Amygdala (tissue), 56 donors: ENCODE data around the gene ZNF624.
"Not testable (repeated sequence)": the region's sequence is repeated elsewhere in the genome, so short reads cannot be mapped to it uniquely, and the experiment has no call there.

Experiments used
- DNase-seq, 56 donors: peaks; one replicate each; lab custom pipeline; 2025; lab: John Stamatoyannopoulos, UW

ZNF624 gene

DNA sequence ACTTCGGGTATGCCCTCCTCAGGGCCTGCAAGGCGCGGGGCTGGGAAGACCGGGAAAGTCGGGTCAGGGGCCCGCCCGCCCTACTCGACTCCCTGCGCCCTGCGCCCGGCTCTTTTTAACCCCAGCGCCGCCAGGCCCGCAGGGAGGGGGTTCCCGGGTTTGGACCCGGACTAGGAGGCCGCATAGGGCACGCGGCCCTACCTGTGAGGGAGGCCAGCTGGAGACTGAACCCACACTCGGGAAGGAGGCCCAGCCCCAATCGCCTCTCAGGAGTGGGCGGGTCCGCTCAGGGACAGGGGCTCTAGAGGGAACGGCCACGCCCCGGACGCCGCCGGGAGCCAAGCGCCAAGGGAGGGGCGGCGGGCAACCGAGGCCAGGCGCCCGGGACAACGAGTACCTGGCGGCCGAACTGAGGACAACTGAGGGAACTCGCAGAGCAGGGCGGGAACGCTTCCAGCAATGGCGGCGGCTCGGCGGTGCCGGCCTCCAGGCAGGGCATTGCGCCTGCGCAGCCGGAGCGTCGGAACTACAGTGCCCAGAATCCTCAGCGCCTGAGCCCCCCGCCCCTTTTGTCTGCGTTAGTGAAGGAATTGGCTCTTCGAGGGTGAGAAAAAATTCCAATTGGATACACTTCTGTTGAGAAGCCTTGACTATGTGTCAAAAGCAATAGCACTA, at the start of gene ZNF624:
Gene ZNF624, minus strand, starts transcription at position 484 of the 675 bp plus-strand sequence.
- peak in 55 of 56 donors; percentile 60 to 94 (median 84) for DNase-seq

DNA sequence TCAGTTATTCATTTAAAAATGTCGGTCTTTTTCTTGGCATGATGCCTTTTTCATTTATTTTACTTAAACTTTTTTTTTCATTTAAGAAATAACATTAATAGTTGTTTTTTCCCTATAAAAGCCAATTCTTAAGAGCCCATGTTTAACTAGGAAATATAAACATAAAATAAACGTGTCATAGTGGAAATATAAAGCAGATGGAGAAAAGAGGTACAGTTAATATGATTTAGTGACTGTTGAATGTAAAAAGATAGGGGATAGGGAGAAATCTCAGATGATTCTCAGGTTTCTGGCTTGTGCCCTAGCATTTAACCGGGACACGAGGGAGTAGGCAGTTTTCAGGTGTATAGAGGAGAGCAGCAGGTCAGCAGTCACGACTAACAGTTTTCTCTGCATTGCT, 44.0 kb upstream of the ZNF624 start:
- DNase-seq, result not testable (repeated sequence)

DNA sequence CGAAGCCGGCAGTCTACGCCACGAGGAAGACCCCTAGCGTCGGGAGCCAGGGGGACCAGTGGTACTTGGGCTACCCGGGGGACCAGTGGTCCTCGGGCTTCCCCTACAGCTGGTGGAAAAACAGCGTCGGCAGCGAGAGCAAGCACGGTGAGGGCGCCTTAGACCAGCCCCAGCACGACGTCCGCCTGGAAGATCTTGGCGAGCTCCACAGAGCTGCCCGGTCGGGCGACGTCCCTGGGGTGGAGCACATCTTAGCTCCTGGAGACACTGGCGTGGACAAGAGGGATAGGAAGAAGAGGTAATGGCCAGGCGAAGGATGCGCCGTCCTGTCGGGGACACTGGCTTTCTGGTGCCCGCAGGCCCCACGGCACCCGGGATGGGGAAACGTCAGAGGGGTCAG, 36.8 kb upstream of the ZNF624 start:
- not testable (repeated sequence) for DNase-seq

DNA sequence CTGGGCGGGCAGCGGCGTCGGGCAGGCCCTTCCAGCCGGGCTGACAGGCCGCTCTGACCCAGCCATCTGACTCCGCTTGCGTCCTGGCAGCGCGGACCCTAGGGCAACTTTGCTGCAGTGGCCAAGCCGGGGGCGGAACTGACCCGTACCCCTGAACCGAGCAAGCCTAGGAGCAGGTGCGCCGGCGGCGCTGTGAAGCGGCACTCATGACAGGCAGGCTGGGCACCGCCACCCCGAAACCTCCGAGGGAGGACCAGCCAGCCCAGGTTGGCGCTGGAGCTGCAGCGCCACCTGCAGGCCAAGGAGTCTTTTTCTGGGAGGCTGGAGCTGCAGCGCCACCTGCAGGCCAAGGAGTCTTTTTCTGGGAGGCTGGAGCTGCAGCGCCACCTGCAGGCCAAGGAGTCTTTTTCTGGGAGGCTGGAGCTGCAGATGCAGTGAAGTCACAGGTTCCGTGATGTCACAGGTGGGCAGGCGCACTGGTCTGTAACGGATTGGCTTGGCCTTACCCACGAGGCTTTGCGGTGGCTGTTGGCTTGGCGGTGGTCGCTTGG, 36.2 kb upstream of the ZNF624 start, which contains the start of gene CCDC144A:
Gene CCDC144A, plus strand, starts transcription at position 511 of the 551 bp plus-strand sequence. CDS start 160 bp downstream, outside the sequence.
- peak in 6 of 56 donors; percentile 21 to 77 (median 51) for DNase-seq

DNA sequence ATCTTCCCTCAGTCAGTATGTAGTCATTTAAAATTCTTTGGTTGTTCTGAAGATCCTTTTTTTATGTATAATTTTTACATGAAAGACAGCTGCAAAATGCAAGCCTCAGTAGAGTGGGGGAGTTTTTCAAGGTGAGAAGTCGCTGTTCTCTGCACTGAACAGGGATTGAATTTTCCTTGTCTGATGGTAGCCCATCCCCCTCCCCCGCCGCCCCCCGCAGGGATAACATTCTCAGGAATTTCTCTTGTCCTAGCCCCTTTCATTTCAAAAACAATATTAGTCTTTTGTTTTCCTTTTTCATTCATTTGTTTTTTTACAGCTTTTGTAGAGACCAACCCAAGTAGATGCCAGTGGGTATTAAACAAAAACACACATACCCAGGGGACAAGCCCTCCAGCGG, 33.5 kb upstream of the ZNF624 start:
- DNase-seq, result not testable (repeated sequence)

DNA sequence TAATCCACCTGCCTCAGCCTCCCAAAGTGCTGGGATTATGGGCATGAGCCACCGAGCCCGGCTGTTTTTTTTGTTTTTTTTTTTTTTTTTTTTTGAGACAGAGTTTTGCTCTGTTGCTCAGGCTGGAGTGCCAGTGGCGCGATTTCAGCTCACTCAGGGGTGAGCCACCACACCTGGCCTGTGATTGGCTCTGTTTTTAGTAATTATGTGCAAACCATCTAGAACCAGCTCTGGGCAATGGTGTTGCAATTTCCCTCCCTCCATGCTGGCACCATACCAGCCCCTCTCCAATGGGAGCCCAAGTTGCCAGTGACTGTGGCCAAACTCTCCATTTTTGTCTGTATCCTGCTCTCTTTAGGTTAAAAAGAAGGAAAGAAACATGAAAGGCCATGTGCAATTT, 32.4 kb upstream of the ZNF624 start:
- DNase-seq, result not testable (repeated sequence)

DNA sequence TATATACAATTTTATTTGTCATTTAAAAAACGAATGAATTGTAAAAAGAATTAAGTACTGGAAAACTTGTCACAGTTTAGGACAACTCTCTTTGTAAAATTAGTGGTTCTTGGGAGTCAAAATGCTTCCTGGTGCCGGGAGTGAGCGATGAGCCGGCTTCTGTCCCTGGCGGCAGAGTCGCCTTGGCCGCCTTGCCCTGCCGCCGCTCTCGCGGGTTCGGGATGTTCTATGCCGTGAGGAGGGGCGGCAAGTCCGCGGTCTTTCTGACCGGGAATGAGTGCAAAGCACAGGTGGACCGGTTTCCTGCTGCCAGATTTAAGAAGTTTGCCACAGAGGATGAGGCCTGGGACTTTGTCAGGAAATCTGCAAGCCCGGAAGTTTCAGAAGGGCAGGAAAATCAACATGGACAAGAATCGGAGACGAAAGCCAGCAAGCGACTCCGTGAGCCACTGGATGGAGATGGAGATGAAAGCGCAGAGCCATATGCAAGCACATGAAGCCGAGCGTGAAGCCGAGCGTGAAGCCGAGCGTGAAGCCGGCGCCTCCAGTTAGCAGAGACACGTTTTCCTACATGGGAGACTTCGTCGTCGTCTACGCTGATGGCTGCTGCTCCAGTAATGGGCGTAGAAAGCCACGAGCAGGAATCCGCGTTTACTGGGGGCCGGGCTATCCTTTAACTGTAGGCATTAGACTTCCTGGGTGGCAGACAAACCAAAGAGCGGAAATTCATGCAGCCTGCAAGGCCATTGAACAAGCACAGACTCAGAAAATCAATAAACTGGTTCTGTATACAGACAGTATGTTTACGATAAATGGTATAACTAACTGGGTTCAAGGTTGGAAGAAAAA, 29.9 kb upstream of the ZNF624 start:
- peak in 1 of 56 donors; percentile 20 for DNase-seq

DNA sequence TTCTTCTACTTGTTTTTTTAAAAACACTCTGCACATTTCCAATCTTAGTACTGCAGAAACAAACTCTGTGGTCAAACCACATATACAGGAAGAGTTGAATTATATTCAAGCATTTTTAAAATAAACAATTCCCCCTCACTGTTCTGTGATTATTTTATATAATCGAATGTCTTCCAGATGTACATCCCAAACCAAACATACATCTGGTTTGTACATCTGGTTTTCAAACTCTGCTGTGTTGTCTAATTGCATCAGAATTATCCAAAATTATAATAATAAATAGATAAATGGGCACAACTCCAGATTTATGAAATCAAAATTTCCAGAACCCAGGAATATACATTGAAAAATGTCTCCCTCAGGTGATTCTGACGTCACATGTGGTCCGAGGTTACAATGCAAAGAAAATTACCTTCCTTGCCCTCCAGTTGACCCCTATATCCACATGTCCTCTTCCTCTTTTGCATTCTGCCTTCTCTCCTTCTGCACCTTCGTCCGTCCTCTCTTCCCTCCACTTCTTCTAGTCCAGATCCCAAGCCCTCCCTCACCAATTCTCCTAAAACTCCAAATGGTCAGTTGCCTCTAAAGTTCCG, 23.1 kb upstream of the ZNF624 start:
- DNase-seq, result no peak

DNA sequence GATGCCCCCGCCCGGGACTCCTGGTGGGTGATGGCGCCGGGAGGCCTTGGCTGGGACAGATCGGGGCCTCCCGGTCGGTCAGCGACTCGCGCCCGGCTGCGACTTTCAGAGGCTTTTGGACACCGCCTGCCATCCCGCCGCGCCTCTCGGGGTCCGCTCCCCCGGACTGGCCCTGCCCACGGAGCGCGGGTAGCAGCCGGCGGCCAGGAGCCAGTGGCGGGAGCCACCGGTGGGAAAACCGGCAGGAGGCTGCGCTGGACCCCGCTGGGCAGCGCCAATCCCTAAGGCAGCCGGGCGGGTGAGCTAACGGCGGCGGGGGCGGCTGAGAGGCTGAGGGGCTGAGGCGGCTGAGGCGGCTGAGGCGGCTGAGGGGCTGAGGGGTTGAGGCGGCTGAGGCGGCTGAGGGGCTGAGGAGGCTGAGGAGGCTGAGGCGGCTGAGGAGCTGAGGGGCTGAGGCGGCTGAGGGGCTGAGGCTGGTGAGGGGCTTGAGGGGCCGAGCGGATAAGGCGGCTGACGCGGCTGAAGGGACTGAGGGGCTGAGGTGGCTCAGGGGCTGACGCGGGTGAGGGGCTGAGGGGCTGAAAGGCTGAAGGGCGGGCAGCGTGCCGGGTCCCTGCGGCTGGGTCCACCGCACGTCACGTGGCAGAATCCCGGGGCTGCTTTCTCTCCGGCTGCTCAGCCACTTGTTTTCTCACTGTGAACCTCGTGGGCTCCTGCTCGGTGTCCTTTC, 13.4 kb upstream of the ZNF624 start:
- DNase-seq, result peak in 32 of 56 donors; percentile 8 to 63 (median 40)

DNA sequence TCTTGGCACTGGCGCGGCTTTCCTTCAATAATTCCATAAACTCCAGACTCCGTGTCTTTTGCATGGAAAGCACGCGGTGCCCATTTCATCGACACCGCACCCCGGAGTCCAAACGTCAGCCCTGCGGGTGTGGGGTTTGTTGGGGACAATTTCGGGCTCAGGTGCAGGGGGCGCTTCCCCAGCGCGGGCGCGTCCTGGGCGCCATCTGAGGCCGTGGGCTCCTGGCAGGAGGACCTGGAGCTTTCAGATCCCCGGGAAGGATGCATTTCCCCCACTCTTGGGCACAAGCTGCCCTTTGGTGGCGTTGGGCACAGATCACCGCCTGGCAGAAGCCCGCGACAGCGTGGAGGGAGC, 12.9 kb upstream of the ZNF624 start:
- not testable (repeated sequence) for DNase-seq

DNA sequence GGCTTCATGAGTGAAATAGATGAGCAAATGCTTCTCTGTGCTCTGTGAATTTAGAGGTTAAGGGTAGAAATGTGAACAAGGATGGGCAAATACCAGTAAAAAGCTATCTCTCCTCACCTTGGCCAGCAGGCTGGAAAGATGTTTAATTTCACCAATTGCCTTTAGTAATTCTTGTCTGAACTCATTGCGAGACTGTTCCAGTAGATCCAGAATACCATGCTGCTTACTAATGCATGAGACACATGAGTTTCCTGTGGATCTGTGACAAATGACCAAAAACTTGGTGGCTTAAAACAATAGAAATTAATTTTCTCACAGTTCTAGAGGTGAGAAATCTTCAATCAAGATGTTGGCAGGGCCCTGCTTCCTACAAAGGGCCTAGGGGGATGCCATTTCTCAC, 9.3 kb upstream of the ZNF624 start:
- no peak for DNase-seq

DNA sequence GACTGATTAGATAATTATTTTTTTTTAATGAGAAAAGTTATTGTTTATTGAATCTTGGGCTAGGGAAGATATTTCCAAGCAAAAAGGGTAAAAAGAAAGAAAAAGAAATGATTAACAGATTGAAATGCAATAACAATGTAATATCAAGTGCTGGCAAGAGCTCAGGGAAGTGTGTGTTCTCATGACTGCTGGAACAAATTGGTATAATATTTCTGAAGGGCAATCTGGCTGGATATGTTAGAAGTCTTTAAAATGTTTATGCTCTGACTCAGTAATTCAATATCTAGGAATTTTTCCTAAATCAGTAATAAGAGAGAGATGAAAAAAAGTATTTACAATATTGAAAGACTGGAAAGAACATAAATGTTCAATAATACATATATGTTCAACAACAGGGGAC, 7.6 kb upstream of the ZNF624 start:
- no peak for DNase-seq

DNA sequence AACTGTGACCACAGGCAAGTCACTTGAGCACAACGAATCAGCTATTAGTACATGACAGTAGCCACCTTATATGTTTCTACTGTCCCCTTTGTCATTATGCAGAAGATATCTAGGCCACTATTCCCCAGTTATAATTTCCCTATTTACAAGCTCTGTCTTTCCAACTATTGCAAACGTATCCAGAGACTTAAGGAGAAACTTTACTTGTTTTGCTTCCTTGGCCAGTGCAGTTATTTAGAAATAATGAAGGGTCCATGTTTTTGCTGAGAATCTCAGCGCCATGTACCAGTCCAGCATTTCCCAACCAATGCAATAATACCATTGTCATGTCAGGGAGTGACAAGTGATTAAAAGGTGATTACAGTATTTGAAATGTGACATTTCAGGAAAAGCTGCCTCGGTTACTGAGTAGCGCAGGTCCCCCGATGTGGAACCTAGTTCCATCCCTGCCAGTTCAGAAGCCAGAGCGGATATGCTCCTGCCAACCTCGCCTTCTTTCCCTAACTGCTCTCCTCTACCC, 743 bp downstream of the ZNF624 start:
- peak in 1 of 56 donors; percentile 8 for DNase-seq

DNA sequence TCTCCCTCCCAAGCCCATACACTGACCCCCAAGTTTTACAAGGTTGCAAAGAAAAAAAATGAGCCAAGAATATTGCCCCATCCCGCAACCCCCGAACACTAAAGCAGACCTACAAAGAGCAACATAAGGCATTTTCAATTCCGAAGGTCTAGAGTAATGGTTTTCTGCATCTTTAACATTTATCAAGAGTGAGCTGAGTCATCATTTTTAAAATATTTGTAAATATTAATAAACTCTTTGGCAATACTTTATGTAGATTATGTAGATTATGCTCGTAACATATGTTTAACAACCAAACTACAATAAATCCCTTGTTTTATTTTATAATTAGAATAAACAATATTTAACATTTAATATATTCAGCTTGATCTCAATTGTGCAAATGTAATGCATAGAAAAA, 1.4 kb downstream of the ZNF624 start:
- DNase-seq, result no peak

DNA sequence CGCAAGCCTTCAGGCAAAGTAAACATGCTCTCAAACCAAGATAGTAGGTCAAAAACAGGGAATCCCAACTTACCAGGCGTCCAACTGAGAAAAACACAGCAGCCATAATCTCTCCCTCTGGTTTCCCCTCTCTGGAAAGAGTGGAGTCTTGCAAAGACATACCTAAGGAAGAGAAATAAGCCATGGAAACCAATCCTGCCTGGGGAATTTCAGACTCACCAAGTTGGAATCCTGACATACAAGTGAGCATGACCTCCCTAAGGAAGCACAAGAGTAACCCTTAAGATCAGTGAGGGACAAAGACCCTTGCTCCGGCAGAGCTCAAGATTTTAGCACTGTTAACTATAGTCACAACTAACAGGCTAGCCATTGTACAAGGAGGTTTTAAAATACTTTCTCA, 4.1 kb downstream of the ZNF624 start:
- no peak for DNase-seq

DNA sequence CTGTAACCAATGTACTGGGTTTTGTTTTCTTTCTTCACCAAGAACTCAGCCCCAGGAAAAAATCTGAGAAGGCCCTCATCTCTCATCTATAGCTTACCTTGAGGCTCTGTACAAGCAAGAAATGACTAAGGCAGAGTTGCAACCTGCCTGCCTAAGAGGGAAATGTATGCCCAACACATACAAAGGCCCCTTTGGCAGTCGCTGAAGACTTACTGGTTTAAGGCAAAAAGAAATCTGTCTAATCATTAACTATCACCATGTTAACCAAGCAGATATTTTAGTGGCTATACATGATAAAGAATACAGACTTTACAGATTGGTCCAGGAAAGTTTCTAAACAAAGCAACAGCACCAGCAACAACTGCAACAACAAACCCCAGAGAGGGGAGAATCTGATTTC, 14.2 kb downstream of the ZNF624 start:
- no peak for DNase-seq

DNA sequence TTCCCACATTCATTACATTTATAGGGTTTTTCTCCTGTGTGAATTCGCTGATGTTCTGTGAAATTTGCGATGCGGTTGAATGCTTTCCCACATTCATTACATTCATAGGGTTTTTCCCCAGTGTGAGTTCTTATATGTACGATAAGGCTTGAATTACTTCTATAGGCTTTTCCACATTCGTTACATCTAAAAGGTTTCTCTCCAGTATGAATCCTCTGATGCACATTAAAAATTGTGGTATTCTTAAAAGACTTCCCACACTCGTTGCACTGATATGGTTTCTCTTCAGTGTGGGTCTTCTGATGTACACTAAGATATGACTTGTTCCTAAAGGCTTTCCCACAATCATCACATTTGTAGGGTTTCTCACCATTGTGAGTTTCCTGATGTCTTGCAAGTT, 30.4 kb downstream of the ZNF624 start:
- no peak for DNase-seq

DNA sequence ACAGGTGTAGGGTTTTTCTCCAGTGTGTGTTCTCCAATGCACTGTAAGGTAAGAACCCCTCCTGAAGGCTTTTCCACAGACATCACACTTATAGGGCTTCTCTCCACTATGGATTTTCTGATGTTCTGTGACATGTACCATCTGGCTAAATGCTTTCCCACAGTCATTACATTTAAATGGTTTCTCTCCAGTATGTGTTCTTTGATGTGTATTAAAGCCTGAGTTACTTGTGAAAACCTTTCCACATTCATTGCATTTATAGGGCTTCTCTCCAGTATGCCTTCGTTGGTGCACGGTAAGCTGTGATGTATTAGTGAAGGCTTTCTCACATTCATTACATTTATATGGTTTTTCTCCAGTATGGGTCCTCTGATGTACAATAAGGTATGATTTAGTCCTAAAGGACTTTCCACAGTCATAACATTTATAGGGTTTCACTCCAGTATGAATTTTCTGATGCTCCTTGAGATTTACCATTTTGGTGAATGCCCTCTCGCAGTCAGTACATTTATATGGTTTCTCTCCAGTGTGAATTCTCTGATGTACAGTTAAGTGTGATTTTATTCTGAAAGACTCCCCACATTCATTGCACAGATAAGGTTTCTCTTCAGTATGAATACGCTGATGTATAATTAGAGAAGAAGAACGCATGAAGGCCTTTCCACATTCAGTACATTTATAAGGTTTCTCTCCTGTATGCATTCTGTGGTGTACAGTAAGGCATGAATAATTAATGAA, 30.9 kb downstream of the ZNF624 start:
- DNase-seq, result no peak

DNA sequence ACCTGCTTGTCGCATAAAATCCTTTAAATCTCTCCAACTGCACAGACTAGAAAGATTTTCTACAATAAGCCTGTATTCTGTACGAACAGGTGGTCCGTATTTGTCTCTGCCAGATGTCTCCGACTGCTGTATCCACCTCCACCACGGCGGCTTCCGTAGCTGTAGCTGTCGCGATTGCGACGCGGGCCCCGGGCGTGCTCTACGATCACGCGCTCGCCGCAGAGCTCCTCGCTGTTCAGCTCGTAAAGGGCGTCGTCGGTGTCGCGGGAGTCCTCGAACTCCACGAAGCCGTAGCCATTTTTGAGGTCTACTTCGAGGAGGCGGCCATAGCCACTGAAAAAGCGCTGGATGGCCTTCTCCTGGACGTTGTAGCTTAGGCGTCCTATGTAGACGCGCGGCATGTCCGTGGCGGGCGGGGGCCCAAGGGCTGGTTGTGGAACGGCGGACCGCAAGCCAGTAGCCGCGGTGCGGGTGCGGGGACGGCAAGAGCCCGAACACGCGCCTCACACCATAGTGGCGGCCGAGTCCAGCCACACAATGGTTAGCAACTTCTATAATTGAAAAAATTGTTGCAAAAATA, 36.1 kb downstream of the ZNF624 start:
- DNase-seq, result no peak
